Measurements from ENCODE around the gene EFNA5.

The EFNA5 gene

GRCh38 chr5:107467137-107467932 is 203.4 kb downstream of the EFNA5 start:
- H3K4ac ChIP-seq (ENCODE audit: low read depth, low read length) = no peak overlapping the region
- no peak overlapping the region for H3K9ac ChIP-seq (ENCODE audit: low read length)
- peaks cover 10% of the 10 kb centered on the region for H3K79me1 ChIP-seq (ENCODE audit: low read length)
- no peak overlapping the region for H3K4me2 ChIP-seq (ENCODE audit: low read length)
- peak; percentile 80 for DNase-seq
- H3K18ac ChIP-seq (ENCODE audit: low read length) = peak overlapping the region; percentile 84
- H4K5ac ChIP-seq (ENCODE audit: low read length) = no peak overlapping the region
- H2BK5ac ChIP-seq (ENCODE audit: low read length) = no peak overlapping the region
- peaks cover 8% of the 10 kb centered on the region for H3K79me2 ChIP-seq (ENCODE audit: control insufficient read depth, insufficient read depth, low read length)
- H3K4me1 ChIP-seq (ENCODE audit: control insufficient read depth, low read depth, low read length) = peaks cover 16% of the 10 kb centered on the region
- H2AK5ac ChIP-seq (ENCODE audit: low read length) = no peak overlapping the region
- H3K36me3 ChIP-seq (ENCODE audit: control insufficient read depth, insufficient read depth, low read length) = no peaks in the 10 kb centered on the region
- H2BK15ac ChIP-seq (replicated peaks; ENCODE audit: low read depth) = no peak overlapping the region
- no peak overlapping the region for H3K4me3 ChIP-seq (ENCODE audit: low read length)
- H3K27me3 ChIP-seq (ENCODE audit: insufficient read depth, low read length, poor library complexity) = no peaks in the 10 kb centered on the region
- no peak overlapping the region for H3K23ac ChIP-seq (ENCODE audit: low read length)
- no CpG with 5 or more reads among the region's 5 CpGs for WGBS (ENCODE audit: extremely low coverage, insufficient coverage, low lambda C conversion rate)
- peak overlapping the region; percentile 13 for H4K8ac ChIP-seq (ENCODE audit: low read depth, low read length)
- H3K27ac ChIP-seq (ENCODE audit: low read depth, low read length) = no peak overlapping the region
- no peak overlapping the region for H2BK120ac ChIP-seq (ENCODE audit: low read depth, low read length)
- no peak overlapping the region for H3K56ac ChIP-seq (ENCODE audit: low read length)

GRCh38 chr5:107466233-107466769 is 204.4 kb downstream of the EFNA5 start:
- H3K36me3 ChIP-seq (ENCODE audit: control insufficient read depth, insufficient read depth, low read length) = no peaks in the 10 kb centered on the region
- no peak overlapping the region for H2BK5ac ChIP-seq (ENCODE audit: low read length)
- H2AK5ac ChIP-seq (ENCODE audit: low read length) = no peak overlapping the region
- H2BK15ac ChIP-seq (replicated peaks; ENCODE audit: low read depth) = no peak overlapping the region
- peaks cover 13% of the 10 kb centered on the region for H3K79me1 ChIP-seq (ENCODE audit: low read length)
- H3K18ac ChIP-seq (ENCODE audit: low read length) = no peak overlapping the region
- no CpG with 5 or more reads among the region's 10 CpGs for WGBS (ENCODE audit: extremely low coverage, insufficient coverage, low lambda C conversion rate)
- H3K23ac ChIP-seq (ENCODE audit: low read length) = no peak overlapping the region
- H3K27me3 ChIP-seq (ENCODE audit: insufficient read depth, low read length, poor library complexity) = no peaks in the 10 kb centered on the region
- peaks cover 8% of the 10 kb centered on the region for H3K79me2 ChIP-seq (ENCODE audit: control insufficient read depth, insufficient read depth, low read length)
- DNase-seq = peak; percentile 85
- no peak overlapping the region for H3K9ac ChIP-seq (ENCODE audit: low read length)
- no peak overlapping the region for H3K4me3 ChIP-seq (ENCODE audit: low read length)
- H3K4ac ChIP-seq (ENCODE audit: low read depth, low read length) = no peak overlapping the region
- peaks cover 18% of the 10 kb centered on the region for H3K4me1 ChIP-seq (ENCODE audit: control insufficient read depth, low read depth, low read length)
- no peak overlapping the region for H3K27ac ChIP-seq (ENCODE audit: low read depth, low read length)
- no peak overlapping the region for H4K5ac ChIP-seq (ENCODE audit: low read length)
- no peak overlapping the region for H3K4me2 ChIP-seq (ENCODE audit: low read length)
- no peak overlapping the region for H2BK120ac ChIP-seq (ENCODE audit: low read depth, low read length)
- H3K56ac ChIP-seq (ENCODE audit: low read length) = peak overlapping the region; percentile 4
- H4K8ac ChIP-seq (ENCODE audit: low read depth, low read length) = no peak overlapping the region

GRCh38 chr5:107464876-107465275 is 205.9 kb downstream of the EFNA5 start:
- Histone ChIP-seq H3K4ac (ENCODE audit: low read depth, low read length) (no peak overlapping the region), H3K36me3 (ENCODE audit: control insufficient read depth, insufficient read depth, low read length) (no peaks in the 10 kb centered on the region), H2AK5ac (ENCODE audit: low read length) (no peak overlapping the region), H3K4me3 (ENCODE audit: low read length) (no peak overlapping the region), H3K23ac (ENCODE audit: low read length) (no peak overlapping the region), H3K27ac (ENCODE audit: low read depth, low read length) (no peak overlapping the region), H3K4me2 (ENCODE audit: low read length) (no peak overlapping the region), H2BK5ac (ENCODE audit: low read length) (no peak overlapping the region), H3K27me3 (ENCODE audit: insufficient read depth, low read length, poor library complexity) (no peaks in the 10 kb centered on the region), H3K4me1 (ENCODE audit: control insufficient read depth, low read depth, low read length) (peaks cover 15% of the 10 kb centered on the region), H4K8ac (ENCODE audit: low read depth, low read length) (no peak overlapping the region), H3K79me1 (ENCODE audit: low read length) (peaks cover 13% of the 10 kb centered on the region), H3K56ac (ENCODE audit: low read length) (no peak overlapping the region), H3K79me2 (ENCODE audit: control insufficient read depth, insufficient read depth, low read length) (peaks cover 8% of the 10 kb centered on the region), H3K18ac (ENCODE audit: low read length) (no peak overlapping the region), H4K5ac (ENCODE audit: low read length) (no peak overlapping the region), H2BK15ac (replicated peaks; ENCODE audit: low read depth) (peak overlapping the region; percentile 13), H2BK120ac (ENCODE audit: low read depth, low read length) (no peak overlapping the region), H3K9ac (ENCODE audit: low read length) (no peak overlapping the region)
- no CpG with 5 or more reads among the region's 8 CpGs for WGBS (ENCODE audit: extremely low coverage, insufficient coverage, low lambda C conversion rate)
- DNase-seq = peak; percentile 47

GRCh38 chr5:107464416-107464815 is 206.3 kb downstream of the EFNA5 start:
- no CpG with 5 or more reads among the region's 4 CpGs for WGBS (ENCODE audit: extremely low coverage, insufficient coverage, low lambda C conversion rate)
- H3K27ac ChIP-seq (ENCODE audit: low read depth, low read length) = no peak overlapping the region
- H4K8ac ChIP-seq (ENCODE audit: low read depth, low read length) = no peak overlapping the region

GRCh38 chr5:107463731-107464130 is 207.0 kb downstream of the EFNA5 start:
- Histone ChIP-seq H3K79me2 (ENCODE audit: control insufficient read depth, insufficient read depth, low read length) (peaks cover 8% of the 10 kb centered on the region), H2AK5ac (ENCODE audit: low read length) (no peak overlapping the region), H3K36me3 (ENCODE audit: control insufficient read depth, insufficient read depth, low read length) (no peaks in the 10 kb centered on the region), H3K27me3 (ENCODE audit: insufficient read depth, low read length, poor library complexity) (no peaks in the 10 kb centered on the region), H3K4me1 (ENCODE audit: control insufficient read depth, low read depth, low read length) (peaks cover 16% of the 10 kb centered on the region), H3K9ac (ENCODE audit: low read length) (no peak overlapping the region), H3K18ac (ENCODE audit: low read length) (peak overlapping the region; percentile 52), H2BK15ac (replicated peaks; ENCODE audit: low read depth) (no peak overlapping the region), H4K5ac (ENCODE audit: low read length) (no peak overlapping the region), H3K4me2 (ENCODE audit: low read length) (no peak overlapping the region), H3K23ac (ENCODE audit: low read length) (no peak overlapping the region), H4K8ac (ENCODE audit: low read depth, low read length) (no peak overlapping the region), H3K4me3 (ENCODE audit: low read length) (no peak overlapping the region), H2BK120ac (ENCODE audit: low read depth, low read length) (no peak overlapping the region), H3K4ac (ENCODE audit: low read depth, low read length) (no peak overlapping the region), H3K56ac (ENCODE audit: low read length) (no peak overlapping the region), H2BK5ac (ENCODE audit: low read length) (no peak overlapping the region), H3K79me1 (ENCODE audit: low read length) (peaks cover 13% of the 10 kb centered on the region), H3K27ac (ENCODE audit: low read depth, low read length) (no peak overlapping the region)
- no CpG with 5 or more reads among the region's 1 CpG for WGBS (ENCODE audit: extremely low coverage, insufficient coverage, low lambda C conversion rate)
- DNase-seq = no peak

More at GRCh38 chr5:107464416-107464815, 206.3 kb downstream of the EFNA5 start:
- Histone ChIP-seq H3K79me2 (ENCODE audit: control insufficient read depth, insufficient read depth, low read length) (peaks cover 8% of the 10 kb centered on the region), H4K5ac (ENCODE audit: low read length) (no peak overlapping the region), H3K4ac (ENCODE audit: low read depth, low read length) (no peak overlapping the region), H3K36me3 (ENCODE audit: control insufficient read depth, insufficient read depth, low read length) (no peaks in the 10 kb centered on the region), H3K9ac (ENCODE audit: low read length) (no peak overlapping the region), H2BK15ac (replicated peaks; ENCODE audit: low read depth) (peak overlapping the region; percentile 13), H2BK5ac (ENCODE audit: low read length) (no peak overlapping the region), H3K4me2 (ENCODE audit: low read length) (no peak overlapping the region), H3K27me3 (ENCODE audit: insufficient read depth, low read length, poor library complexity) (no peaks in the 10 kb centered on the region), H3K4me1 (ENCODE audit: control insufficient read depth, low read depth, low read length) (peaks cover 16% of the 10 kb centered on the region), H3K23ac (ENCODE audit: low read length) (no peak overlapping the region), H3K4me3 (ENCODE audit: low read length) (no peak overlapping the region), H3K56ac (ENCODE audit: low read length) (no peak overlapping the region), H2AK5ac (ENCODE audit: low read length) (no peak overlapping the region), H3K18ac (ENCODE audit: low read length) (peak overlapping the region; percentile 52), H2BK120ac (ENCODE audit: low read depth, low read length) (no peak overlapping the region), H3K79me1 (ENCODE audit: low read length) (peaks cover 13% of the 10 kb centered on the region)
- DNase-seq = no peak

Data from mesendoderm (in vitro differentiated cells).